B cell (primary cell): ENCODE measurements around the gene PPP6R3.

Source experiments
- EZH2 ChIP-seq: IDR thresholded peaks from 2 replicates; pipeline ENCODE4 v1.6.1; 2012; ENCODE audit warnings: borderline replicate concordance, low read depth, mild to moderate bottlenecking, moderate library complexity, low read length; ENCODE audit not compliant: insufficient read depth, poor library complexity, severe bottlenecking
- TF ChIP-seq, protein P1 (sequence below): fragments of 200-600 bp; IDR thresholded peaks from one replicate; pipeline ENCODE4 v1.8.0; 2022; ENCODE audit warnings: antibody characterized with exemption, mild to moderate bottlenecking

DNA sequence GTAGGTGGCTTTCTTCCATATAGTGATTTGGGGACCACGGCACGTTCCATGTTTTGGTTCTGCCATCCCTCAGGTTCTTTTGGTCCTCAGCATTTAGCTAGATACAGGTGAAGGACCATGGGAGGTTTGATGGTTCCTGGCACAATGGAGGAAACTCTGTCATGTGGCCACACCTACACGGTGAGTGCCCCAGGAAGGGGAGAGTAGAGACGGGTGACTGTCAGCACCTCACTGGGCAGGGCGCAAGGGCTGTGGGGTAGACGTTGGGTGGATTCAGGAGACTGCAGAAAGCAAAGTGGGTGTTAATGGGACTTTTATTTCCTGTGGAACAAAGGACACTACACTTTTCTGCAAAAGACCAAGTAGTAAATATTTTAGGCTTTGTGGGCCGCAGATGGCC is 73.4 kb downstream of the PPP6R3 start:
- TF ChIP-seq, protein P1, sequence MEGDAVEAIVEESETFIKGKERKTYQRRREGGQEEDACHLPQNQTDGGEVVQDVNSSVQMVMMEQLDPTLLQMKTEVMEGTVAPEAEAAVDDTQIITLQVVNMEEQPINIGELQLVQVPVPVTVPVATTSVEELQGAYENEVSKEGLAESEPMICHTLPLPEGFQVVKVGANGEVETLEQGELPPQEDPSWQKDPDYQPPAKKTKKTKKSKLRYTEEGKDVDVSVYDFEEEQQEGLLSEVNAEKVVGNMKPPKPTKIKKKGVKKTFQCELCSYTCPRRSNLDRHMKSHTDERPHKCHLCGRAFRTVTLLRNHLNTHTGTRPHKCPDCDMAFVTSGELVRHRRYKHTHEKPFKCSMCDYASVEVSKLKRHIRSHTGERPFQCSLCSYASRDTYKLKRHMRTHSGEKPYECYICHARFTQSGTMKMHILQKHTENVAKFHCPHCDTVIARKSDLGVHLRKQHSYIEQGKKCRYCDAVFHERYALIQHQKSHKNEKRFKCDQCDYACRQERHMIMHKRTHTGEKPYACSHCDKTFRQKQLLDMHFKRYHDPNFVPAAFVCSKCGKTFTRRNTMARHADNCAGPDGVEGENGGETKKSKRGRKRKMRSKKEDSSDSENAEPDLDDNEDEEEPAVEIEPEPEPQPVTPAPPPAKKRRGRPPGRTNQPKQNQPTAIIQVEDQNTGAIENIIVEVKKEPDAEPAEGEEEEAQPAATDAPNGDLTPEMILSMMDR = no peak
- no peak for TF ChIP-seq EZH2
